ENCODE results near the gene COMMD4. TPM values are rescaled to one million over a fixed set of nuclear protein-coding genes. Genes with fewer than 3 reads are reported as not detected.
A peak's percentile ranks its signal among the peaks of the same experiment; 100 is the strongest.

COMMD4 gene
- total RNA-seq, 1 donor = 68.4 TPM

DNA sequence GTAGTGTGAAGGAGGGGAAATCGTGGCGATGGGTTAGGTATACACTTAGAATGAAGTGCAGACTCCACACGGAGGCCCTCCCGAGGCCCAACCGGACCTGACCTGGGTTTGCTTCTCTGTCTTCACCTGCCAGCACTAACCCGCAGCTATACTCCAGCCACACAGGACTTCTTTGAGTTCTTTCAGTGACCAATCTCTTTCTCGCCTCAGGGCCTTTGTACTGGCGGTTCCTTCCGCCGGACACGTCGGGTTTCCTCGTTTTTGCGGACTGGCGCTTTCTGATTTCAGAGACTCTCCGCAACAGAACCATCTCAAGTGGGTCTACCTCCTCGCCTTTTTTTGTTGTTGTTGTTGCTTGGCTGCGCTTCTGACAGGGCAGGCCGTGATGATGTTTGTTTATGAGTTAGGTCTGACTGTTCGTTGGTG is 10.9 kb downstream of the COMMD4 start, which contains the start of gene NEIL1:
TSS of gene NEIL1 (plus strand) at position 244 of the 426 bp plus-strand sequence. CDS start 1,867 bp downstream, outside the sequence.
- peak; percentile 58 for DNase-seq (ENCODE audit: insufficient read length, low spot score, missing footprints)
- Histone ChIP-seq H3K27ac (ENCODE audit: low read depth, low read length) (no peak within 1 kb of the TSS), H3K27me3 (ENCODE audit: insufficient read depth, low read length) (peaks cover 36% of the 10 kb centered on the region), H4K20me1 (ENCODE audit: insufficient read depth, low read length) (peaks cover 2% of the 10 kb centered on the region), H3K36me3 (ENCODE audit: insufficient read depth, low read length) (no peaks in the 10 kb centered on the region), H3K79me2 (ENCODE audit: insufficient read depth, low read length) (no peaks in the 10 kb centered on the region), H3K4me2 (ENCODE audit: insufficient read depth, low read length) (peak within 1 kb of the TSS; percentile 80), H3K4me3 (ENCODE audit: insufficient read depth, low read length) (peak within 1 kb of the TSS; percentile 73), H2AFZ (ENCODE audit: low read length) (peak within 1 kb of the TSS; percentile 50), H3K4me1 (ENCODE audit: insufficient read depth, low read length) (peaks cover 6% of the 10 kb centered on the region), H3K9me3 (ENCODE audit: low read depth, low read length) (no peaks in the 10 kb centered on the region)
- TF ChIP-seq, protein P1, sequence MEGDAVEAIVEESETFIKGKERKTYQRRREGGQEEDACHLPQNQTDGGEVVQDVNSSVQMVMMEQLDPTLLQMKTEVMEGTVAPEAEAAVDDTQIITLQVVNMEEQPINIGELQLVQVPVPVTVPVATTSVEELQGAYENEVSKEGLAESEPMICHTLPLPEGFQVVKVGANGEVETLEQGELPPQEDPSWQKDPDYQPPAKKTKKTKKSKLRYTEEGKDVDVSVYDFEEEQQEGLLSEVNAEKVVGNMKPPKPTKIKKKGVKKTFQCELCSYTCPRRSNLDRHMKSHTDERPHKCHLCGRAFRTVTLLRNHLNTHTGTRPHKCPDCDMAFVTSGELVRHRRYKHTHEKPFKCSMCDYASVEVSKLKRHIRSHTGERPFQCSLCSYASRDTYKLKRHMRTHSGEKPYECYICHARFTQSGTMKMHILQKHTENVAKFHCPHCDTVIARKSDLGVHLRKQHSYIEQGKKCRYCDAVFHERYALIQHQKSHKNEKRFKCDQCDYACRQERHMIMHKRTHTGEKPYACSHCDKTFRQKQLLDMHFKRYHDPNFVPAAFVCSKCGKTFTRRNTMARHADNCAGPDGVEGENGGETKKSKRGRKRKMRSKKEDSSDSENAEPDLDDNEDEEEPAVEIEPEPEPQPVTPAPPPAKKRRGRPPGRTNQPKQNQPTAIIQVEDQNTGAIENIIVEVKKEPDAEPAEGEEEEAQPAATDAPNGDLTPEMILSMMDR (IDR thresholded peaks at IDR 0.05; ENCODE audit: extremely low read depth, low read depth, low read length) = no peak

DNA sequence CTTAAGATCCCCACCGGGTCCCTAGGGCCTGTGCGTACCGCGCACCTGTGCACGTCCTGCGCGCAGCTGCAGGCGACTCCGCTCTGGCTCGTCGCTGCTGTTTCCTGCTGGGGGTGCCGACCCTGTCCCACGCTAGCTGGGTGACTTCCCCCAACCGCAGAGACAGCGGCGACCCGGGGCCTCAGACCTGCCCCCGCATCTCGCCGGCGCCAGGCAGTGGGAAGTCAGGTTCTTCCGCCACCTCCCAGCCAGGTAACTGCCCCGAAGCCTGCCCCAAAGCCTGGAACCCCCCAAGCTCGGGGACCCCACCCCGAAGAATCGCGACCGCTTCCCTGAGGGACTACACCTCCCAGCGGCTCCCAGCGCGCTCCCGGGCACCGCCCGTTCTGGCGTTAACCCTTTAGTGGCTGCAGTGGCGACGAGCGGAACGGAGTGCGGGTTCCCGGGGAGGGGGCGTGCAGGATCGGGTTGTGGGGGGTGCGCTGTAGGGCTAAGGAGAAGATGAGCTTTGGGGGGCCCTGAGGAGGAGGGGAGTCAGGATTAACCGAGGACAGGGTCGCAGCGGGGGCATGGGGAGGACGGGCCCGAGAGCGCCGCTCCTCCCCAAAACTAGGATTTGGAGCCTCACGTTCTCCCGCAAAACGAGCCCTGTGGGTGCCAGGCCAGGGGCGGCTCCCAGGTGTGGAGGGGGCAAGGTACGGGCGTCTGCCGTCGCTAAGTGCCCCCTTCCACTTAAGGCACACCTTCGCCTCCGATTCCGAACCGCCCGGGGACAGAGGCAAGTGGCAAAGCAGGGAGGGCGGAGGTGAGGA is 11.6 kb downstream of the COMMD4 start:
- H4K20me1 ChIP-seq (ENCODE audit: insufficient read depth, low read length) = peaks cover 2% of the 10 kb centered on the region

DNA sequence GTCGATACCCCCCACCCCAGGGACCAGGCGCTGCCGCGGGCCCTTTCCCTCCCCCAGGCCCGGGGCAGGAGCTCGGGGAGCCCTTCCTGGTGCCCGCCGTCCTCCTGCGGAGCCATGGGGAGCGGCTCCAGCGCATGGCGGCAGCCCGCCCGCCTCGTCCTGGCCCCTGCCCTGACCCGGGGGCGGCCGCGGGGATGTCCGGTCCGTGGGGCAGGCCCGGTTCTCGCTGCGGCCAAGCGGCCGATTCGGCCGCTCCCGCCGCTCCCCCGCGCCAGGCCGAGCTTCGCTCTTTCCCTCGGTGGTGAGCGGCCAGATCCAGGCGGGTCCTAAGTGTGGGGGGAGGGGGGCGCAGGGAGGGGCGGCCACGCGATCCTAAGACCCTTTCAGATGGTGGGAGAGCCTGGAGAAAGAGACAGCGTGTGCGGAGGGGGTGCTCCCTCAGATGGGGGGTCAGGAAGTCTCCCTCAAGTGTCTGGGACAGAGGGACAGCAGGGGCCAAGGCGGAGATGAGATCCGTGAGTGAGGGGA is 12.2 kb downstream of the COMMD4 start:
- H3K36me3 ChIP-seq (ENCODE audit: insufficient read depth, low read length) = no peaks in the 10 kb centered on the region
- no peaks in the 10 kb centered on the region for H3K9me3 ChIP-seq (ENCODE audit: low read depth, low read length)
- no peak overlapping the region for H3K27ac ChIP-seq (ENCODE audit: low read depth, low read length)
- TF ChIP-seq, protein P1 (IDR thresholded peaks at IDR 0.05; ENCODE audit: extremely low read depth, low read depth, low read length) = no peak
- peak overlapping the region; percentile 62 for H2AFZ ChIP-seq (ENCODE audit: low read length)
- peak; percentile 91 for DNase-seq (ENCODE audit: insufficient read length, low spot score, missing footprints)
- peaks cover 2% of the 10 kb centered on the region for H4K20me1 ChIP-seq (ENCODE audit: insufficient read depth, low read length)
- H3K4me2 ChIP-seq (ENCODE audit: insufficient read depth, low read length) = peak overlapping the region; percentile 80
- no peaks in the 10 kb centered on the region for H3K79me2 ChIP-seq (ENCODE audit: insufficient read depth, low read length)
- peaks cover 6% of the 10 kb centered on the region for H3K4me1 ChIP-seq (ENCODE audit: insufficient read depth, low read length)
- H3K27me3 ChIP-seq (ENCODE audit: insufficient read depth, low read length) = peaks cover 36% of the 10 kb centered on the region
- H3K4me3 ChIP-seq (ENCODE audit: insufficient read depth, low read length) = peak overlapping the region; percentile 73

More for the DNA sequence above, 11.6 kb downstream of the COMMD4 start:
- peaks cover 6% of the 10 kb centered on the region for H3K4me1 ChIP-seq (ENCODE audit: insufficient read depth, low read length)
- no peaks in the 10 kb centered on the region for H3K36me3 ChIP-seq (ENCODE audit: insufficient read depth, low read length)
- H3K9me3 ChIP-seq (ENCODE audit: low read depth, low read length) = no peaks in the 10 kb centered on the region
- H3K27ac ChIP-seq (ENCODE audit: low read depth, low read length) = no peak overlapping the region
- H3K4me3 ChIP-seq (ENCODE audit: insufficient read depth, low read length) = peak overlapping the region; percentile 73
- TF ChIP-seq, protein P1 (IDR thresholded peaks at IDR 0.05; ENCODE audit: extremely low read depth, low read depth, low read length) = no peak
- peak overlapping the region; percentile 80 for H3K4me2 ChIP-seq (ENCODE audit: insufficient read depth, low read length)
- peak overlapping the region; percentile 50 for H2AFZ ChIP-seq (ENCODE audit: low read length)
- DNase-seq (ENCODE audit: insufficient read length, low spot score, missing footprints) = peak; percentile 88
- peaks cover 36% of the 10 kb centered on the region for H3K27me3 ChIP-seq (ENCODE audit: insufficient read depth, low read length)
- no peaks in the 10 kb centered on the region for H3K79me2 ChIP-seq (ENCODE audit: insufficient read depth, low read length)

Data from osteoblast (primary cell).